B cell (primary cell): Measurements from ENCODE around the gene FAM25A. TPM values are rescaled to one million over a fixed set of nuclear protein-coding genes. Genes with fewer than 3 reads are reported as not detected.
"Not testable (repeated sequence)": the region's sequence is repeated elsewhere in the genome, so short reads cannot be mapped to it uniquely, and the experiment has no call there.

Experiments used
- ATAC-seq: fragments of 200-7000 bp; cut with Tn5 transposase; one replicate; pipeline ENCODE4 v1.10.0; 2021; ENCODE audit warnings: low read depth, mild to moderate bottlenecking, moderate number of reproducible peaks, moderate library complexity
- CTCF ChIA-PET: fragments of 350-600 bp; sonication (Branson Sonifier 250); formaldehyde crosslinking; loops from one replicate; lab custom pipeline; 2021; ENCODE audit warnings: antibody characterized with exemption, inconsistent platforms; lab: Charles Lee
- POLR2A ChIA-PET: fragments of 350-600 bp; sonication (Branson Sonifier 250); formaldehyde crosslinking; loops from one replicate; lab custom pipeline; 2021; ENCODE audit warnings: antibody characterized with exemption; lab: Charles Lee
- DNase-seq: peaks from one replicate; pipeline ENCODE4 v3.0.0; 2013
- H2AFZ ChIP-seq: 2 replicates; pipeline ENCODE4 v1.6.1; 2012; ENCODE audit warnings: mild to moderate bottlenecking, low read depth, low read length; ENCODE audit not compliant: insufficient read depth, poor library complexity, severe bottlenecking
- H3K27ac ChIP-seq, 2 donors: 1 replicate in 1 of 2; 2 replicates in 1 of 2; pipeline ENCODE4 v1.5.1; 2012 to 2013; ENCODE audit warnings: low read length in 2 of 2, mild to moderate bottlenecking in 2 of 2, moderate library complexity in 1 of 2
- H3K27me3 ChIP-seq, 4 experiments: fragments of 200-600 bp in 1 of 4; sonication (generic) in 1 of 4; replicated peaks in 1 of 4; 1 replicate in 2 of 4; 2 replicates in 2 of 4; pipeline versions ENCODE4 v1.6.1 to v1.7.0; 2013 to 2016; ENCODE audit warnings: low read length in 3 of 4, mild to moderate bottlenecking in 2 of 4, mixed read lengths in 1 of 4, moderate library complexity in 1 of 4; ENCODE audit not compliant: insufficient read depth in 4 of 4, control insufficient read depth in 3 of 4; ENCODE audit errors: control extremely low read depth in 1 of 4
- H3K36me3 ChIP-seq, 2 experiments: replicated peaks in 1 of 2; 1 replicate in 1 of 2; 2 replicates in 1 of 2; pipeline versions ENCODE4 v1.6.1 to v1.7.1; 2013; ENCODE audit warnings: low read length in 1 of 2; ENCODE audit not compliant: insufficient read depth in 2 of 2, control insufficient read depth in 1 of 2; ENCODE audit errors: control extremely low read depth in 1 of 2, extremely low read depth in 1 of 2
- H3K4me1 ChIP-seq, 2 donors: fragments of 200-600 bp in 1 of 2; sonication (generic) in 1 of 2; 1 replicate in 1 of 2; 2 replicates in 1 of 2; pipeline versions ENCODE4 v1.5.1 to v1.6.1; 2013 to 2017; ENCODE audit warnings: low read length in 2 of 2; ENCODE audit not compliant: control insufficient read depth in 2 of 2, insufficient read depth in 2 of 2
- H3K4me2 ChIP-seq: replicated peaks from 2 replicates; pipeline ENCODE3; 2012; ENCODE audit warnings: mild to moderate bottlenecking, low read depth, low read length; ENCODE audit not compliant: poor library complexity, severe bottlenecking
- H3K4me3 ChIP-seq, 5 experiments: fragments of 200-600 bp in 1 of 5; sonication (generic) in 1 of 5; 1 replicate in 3 of 5; 2 replicates in 2 of 5; pipeline versions ENCODE4 v1.5.1 to v1.7.0; 2011 to 2016; ENCODE audit warnings: low read length in 4 of 5, mild to moderate bottlenecking in 4 of 5, low read depth in 2 of 5, control low read depth in 1 of 5, moderate library complexity in 1 of 5; ENCODE audit not compliant: insufficient read depth in 1 of 5; ENCODE audit errors: control extremely low read depth in 1 of 5, extremely low read depth in 1 of 5
- H3K79me2 ChIP-seq: fragments of 200-600 bp; sonication (generic); one replicate; pipeline ENCODE4 v1.6.0; 2016; ENCODE audit warnings: low read length; ENCODE audit not compliant: control insufficient read depth, insufficient read depth
- H3K9ac ChIP-seq: fragments of 200-600 bp; sonication (generic); 2 replicates; pipeline ENCODE4 v1.6.1; 2017; ENCODE audit warnings: mild to moderate bottlenecking, low read length, moderate library complexity
- H3K9me3 ChIP-seq, 3 donors: one replicate each; pipeline versions ENCODE4 v1.6.1 to v1.7.1; 2013; ENCODE audit warnings: low read length in 2 of 3; ENCODE audit not compliant: control insufficient read depth in 2 of 3, insufficient read depth in 1 of 3; ENCODE audit errors: control extremely low read depth in 1 of 3
- H4K20me1 ChIP-seq: 2 replicates; pipeline ENCODE4 v1.6.0; 2012; ENCODE audit warnings: mild to moderate bottlenecking, low read length; ENCODE audit not compliant: insufficient read depth, control insufficient read depth, poor library complexity, severe bottlenecking
- H3K27ac Mint-ChIP-seq: one replicate; pipeline ENCODE4 v1.8.0; 2021; ENCODE audit warnings: mixed read lengths
- H3K27me3 Mint-ChIP-seq: one replicate; pipeline ENCODE4 v1.8.0; 2021; ENCODE audit warnings: mixed read lengths
- H3K4me1 Mint-ChIP-seq: one replicate; pipeline ENCODE4 v1.8.0; 2021; ENCODE audit warnings: mixed read lengths
- H3K4me3 Mint-ChIP-seq: one replicate; pipeline ENCODE4 v1.8.0; 2021; ENCODE audit warnings: mixed read lengths
- H3K9me3 Mint-ChIP-seq: one replicate; pipeline ENCODE4 v1.8.0; 2022; ENCODE audit warnings: mixed read lengths; ENCODE audit not compliant: insufficient read depth
- CTCF ChIP-seq: fragments of 200-600 bp; IDR thresholded peaks from one replicate; pipeline ENCODE4 v1.8.0; 2022; ENCODE audit warnings: antibody characterized with exemption, mild to moderate bottlenecking
- EZH2 ChIP-seq: IDR thresholded peaks from 2 replicates; pipeline ENCODE4 v1.6.1; 2012; ENCODE audit warnings: borderline replicate concordance, low read depth, mild to moderate bottlenecking, moderate library complexity, low read length; ENCODE audit not compliant: insufficient read depth, poor library complexity, severe bottlenecking
- WGBS: methylation state at CpG from one replicate; pipeline ENCODE4 v1.1.5; 2013; ENCODE audit warnings: missing lambda C conversion rate; ENCODE audit not compliant: insufficient coverage; 5-methylcytosine and 5-hydroxymethylcytosine counted together
- intact Hi-C: fragments of 100-400 bp; cut with micrococcal nuclease; formaldehyde crosslinking; loops from one replicate; pipeline ENCODE4 v1.10.0; 2022
- polyA plus RNA-seq: library from polyadenylated mRNA; depleted of rRNA; stranded (reverse); fragments of >200 nt; gene quantifications from 2 replicates; pipeline ENCODE4 v1.2.3, GENCODE V29; 2012
- total RNA-seq, 2 donors: library from RNA; stranded (reverse); fragments of 120-200 nt in 1 of 2; gene quantifications; 1 replicate in 1 of 2; 2 replicates in 1 of 2; pipeline versions ENCODE4 v1.2.3 to v1.2.4, GENCODE V29; 2013 to 2022

The FAM25A gene
- total and polyA plus RNA-seq, 2 donors (not counting 1 experiment from before 2014, with no cell fraction given), result not detected

GRCh38 chr10:86981716-86982115 lies 38.4 kb upstream of the FAM25A start:
- H3K27ac ChIP-seq, result no peak overlapping the region
- H3K27me3 Mint-ChIP-seq, result peaks cover 8% of the 10 kb centered on the region
- no peak overlapping the region for H3K4me3 ChIP-seq
- no peak overlapping the region for H3K9ac ChIP-seq
- WGBS, result 100% methylated on average over 1 of the region's 5 CpGs
- POLR2A ChIA-PET, result interaction anchor here (0.5 kb wide), 1 partner anchor 473 kb away, joined by 3 read pairs; no protein-coding TSS in a partner anchor
- no peaks in the 10 kb centered on the region for H3K36me3 ChIP-seq
- H3K4me1 ChIP-seq, result no peaks in the 10 kb centered on the region
- ATAC-seq (no peak), DNase-seq (no peak)
- CTCF ChIA-PET, result no interaction called here
- no peaks in the 10 kb centered on the region for H3K79me2 ChIP-seq
- no peaks in the 10 kb centered on the region for H3K9me3 Mint-ChIP-seq
- H3K4me3 Mint-ChIP-seq, result no peak overlapping the region
- H3K27ac Mint-ChIP-seq, result no peak overlapping the region
- TF ChIP-seq EZH2 (no peak), CTCF (no peak)
- intact Hi-C loops, result no loop called here
- no peak overlapping the region for H3K4me2 ChIP-seq
- H2AFZ ChIP-seq, result no peak overlapping the region
- H3K27me3 ChIP-seq, result peaks cover 0 to 5% (median 0%) of the 10 kb centered on the region in 4 experiments
- no peaks in the 10 kb centered on the region for H4K20me1 ChIP-seq
- H3K4me1 Mint-ChIP-seq, result no peaks in the 10 kb centered on the region
- H3K9me3 ChIP-seq, result no peaks in the 10 kb centered on the region

- H3K36me3 ChIP-seq, H3K4me1 ChIP-seq, H3K27me3 ChIP-seq, H3K79me2 ChIP-seq, H3K27ac Mint-ChIP-seq, H3K4me2 ChIP-seq, DNase-seq, H3K4me1 Mint-ChIP-seq, H3K9me3 Mint-ChIP-seq, H3K4me3 Mint-ChIP-seq, H4K20me1 ChIP-seq, H3K9ac ChIP-seq, ATAC-seq, H3K4me3 ChIP-seq, intact Hi-C loops, POLR2A ChIA-PET, CTCF ChIA-PET, H3K9me3 ChIP-seq, H2AFZ ChIP-seq, H3K27ac ChIP-seq: not testable (repeated sequence)
- no CpG with 5 or more reads among the region's 4 CpGs for WGBS
- H3K27me3 Mint-ChIP-seq, result peaks cover 18% of the 10 kb centered on the region
These were observed 35.6 kb upstream of the FAM25A start for GRCh38 chr10:86984498-86984897.
